HG02870 (cell line): ENCODE measurements around the gene DAZL.

ENCODE experiments used
- ATAC-seq: cut with Tn5 transposase; IDR thresholded peaks from one replicate; pipeline ENCODE4 v1.9.1; 2021; ENCODE audit warnings: mild to moderate bottlenecking, moderate library complexity; ENCODE audit not compliant: unreplicated experiment

The DAZL gene

DNA sequence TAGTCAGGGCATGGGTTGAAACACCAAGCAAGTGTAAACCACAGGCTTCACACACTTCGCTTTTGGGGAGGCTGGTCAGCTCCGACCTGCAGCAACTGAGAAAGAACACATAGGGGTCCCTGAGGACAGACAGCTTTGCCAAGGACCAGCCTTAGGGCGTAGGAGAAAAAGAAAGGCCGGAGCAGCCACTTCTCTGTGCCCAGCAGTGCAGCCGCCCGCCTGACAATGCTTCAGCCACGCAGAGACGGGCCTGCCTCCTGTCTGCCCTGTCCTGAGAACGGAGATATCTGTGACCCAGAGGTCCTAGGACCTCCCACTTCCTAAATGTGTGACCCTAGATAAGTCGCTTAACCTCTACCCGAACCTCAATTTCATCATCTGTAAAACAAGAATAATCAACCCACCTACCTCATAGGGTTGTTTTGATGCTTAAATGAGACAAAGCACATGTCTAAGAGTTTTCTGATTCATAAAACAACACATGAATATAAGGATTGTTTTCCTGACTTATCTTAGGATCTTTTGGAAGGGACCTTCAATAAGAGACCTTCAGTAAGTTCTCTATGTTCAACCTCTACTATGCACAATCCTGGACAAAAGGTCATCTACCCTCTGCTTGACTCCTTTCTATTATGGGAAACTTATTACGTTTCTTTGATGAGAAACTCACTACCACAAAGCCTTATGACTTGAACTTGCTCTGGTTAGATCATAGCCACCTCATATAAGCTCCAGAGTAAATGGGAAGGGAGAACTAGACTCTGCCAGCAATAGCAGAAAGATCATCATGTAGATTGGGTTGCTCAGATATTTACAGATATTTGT is 58.8 kb downstream of the DAZL start:
- no peak for ATAC-seq

GRCh38 chr3:16545413-16546185 is 59.6 kb downstream of the DAZL start:
- no peak for ATAC-seq

- ATAC-seq, result no peak
These were observed 61.9 kb downstream of the DAZL start for GRCh38 chr3:16543242-16543864.

DNA sequence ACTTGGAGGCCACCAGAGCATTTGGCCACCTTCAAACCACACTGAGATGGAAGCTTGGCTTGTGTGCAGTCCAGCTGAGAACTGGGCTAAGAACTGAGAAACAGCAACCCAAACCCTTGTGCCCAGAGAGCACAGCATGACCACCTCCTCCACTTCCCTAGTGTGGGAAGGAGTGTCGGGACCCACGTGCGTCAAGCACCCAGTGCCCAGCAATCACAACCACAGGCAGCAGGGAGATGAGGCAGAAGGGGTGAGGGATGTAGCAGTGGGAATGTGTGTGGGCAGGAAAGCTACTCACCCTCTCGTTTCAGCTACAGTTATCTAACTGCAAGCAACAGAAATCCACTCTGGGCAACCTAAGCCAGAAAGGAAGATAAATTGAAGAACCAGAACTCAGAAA is 66.7 kb downstream of the DAZL start:
- no peak for ATAC-seq

GRCh38 chr3:16536996-16537395 is 68.2 kb downstream of the DAZL start:
- no peak for ATAC-seq
